Ovary (tissue), 3 donors: ENCODE data around the gene COL13A1.

Source experiments
- EP300 ChIP-seq: sonication (generic); formaldehyde crosslinking; IDR thresholded peaks from one replicate; pipeline ENCODE4 v1.6.1; 2017; ENCODE audit warnings: antibody characterized with exemption
- POLR2A ChIP-seq: fragments of 450-650 bp; IDR thresholded peaks from one replicate; pipeline ENCODE4 v1.6.1; 2017; ENCODE audit warnings: antibody characterized with exemption, mild to moderate bottlenecking, moderate library complexity
- TF ChIP-seq, protein P1 (sequence below), 3 donors: fragments of 450-650 bp in 2 of 3; fragments of 200-600 bp in 1 of 3; IDR thresholded peaks; one replicate each; pipeline versions ENCODE4 v1.5.1 to v1.8.0; 2016 to 2022; ENCODE audit warnings: antibody characterized with exemption in 3 of 3, mild to moderate bottlenecking in 1 of 3
- donor health status: DM: no; HTN: no; CAD: no.

DNA sequence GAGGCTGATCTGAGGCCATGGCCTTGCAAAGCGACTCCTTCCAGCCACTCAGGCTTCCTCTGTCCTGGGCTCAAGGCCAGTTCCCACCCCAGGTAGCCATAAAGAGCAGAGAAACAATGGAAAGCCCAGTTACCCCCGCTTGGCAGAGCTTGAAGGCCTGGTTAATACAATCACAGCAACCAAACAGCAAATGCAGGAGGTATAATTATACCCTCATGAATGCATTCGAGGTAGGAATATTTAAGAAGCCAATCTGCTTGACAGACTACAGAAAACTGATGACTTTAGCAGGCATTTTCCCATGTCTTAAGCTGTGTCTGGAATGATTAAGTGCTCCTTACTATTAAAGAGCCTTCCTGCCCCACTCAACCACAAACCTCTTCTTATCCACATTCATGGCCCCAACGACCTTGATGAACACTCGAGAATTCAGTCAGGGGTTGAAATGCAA lies 136.9 kb downstream of the COL13A1 start:
- TF ChIP-seq POLR2A (no peak), EP300 (no peak)
- TF ChIP-seq, protein P1, sequence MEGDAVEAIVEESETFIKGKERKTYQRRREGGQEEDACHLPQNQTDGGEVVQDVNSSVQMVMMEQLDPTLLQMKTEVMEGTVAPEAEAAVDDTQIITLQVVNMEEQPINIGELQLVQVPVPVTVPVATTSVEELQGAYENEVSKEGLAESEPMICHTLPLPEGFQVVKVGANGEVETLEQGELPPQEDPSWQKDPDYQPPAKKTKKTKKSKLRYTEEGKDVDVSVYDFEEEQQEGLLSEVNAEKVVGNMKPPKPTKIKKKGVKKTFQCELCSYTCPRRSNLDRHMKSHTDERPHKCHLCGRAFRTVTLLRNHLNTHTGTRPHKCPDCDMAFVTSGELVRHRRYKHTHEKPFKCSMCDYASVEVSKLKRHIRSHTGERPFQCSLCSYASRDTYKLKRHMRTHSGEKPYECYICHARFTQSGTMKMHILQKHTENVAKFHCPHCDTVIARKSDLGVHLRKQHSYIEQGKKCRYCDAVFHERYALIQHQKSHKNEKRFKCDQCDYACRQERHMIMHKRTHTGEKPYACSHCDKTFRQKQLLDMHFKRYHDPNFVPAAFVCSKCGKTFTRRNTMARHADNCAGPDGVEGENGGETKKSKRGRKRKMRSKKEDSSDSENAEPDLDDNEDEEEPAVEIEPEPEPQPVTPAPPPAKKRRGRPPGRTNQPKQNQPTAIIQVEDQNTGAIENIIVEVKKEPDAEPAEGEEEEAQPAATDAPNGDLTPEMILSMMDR (IDR thresholded peaks at IDR 0.05): no peak
